ENCODE results near the gene SYN1. TPM values are rescaled to one million over a fixed set of nuclear protein-coding genes. Genes with fewer than 3 reads are reported as not detected.

The SYN1 gene
- polyA plus RNA-seq, 1 donor from 2014 or later: 4.3 TPM

DNA sequence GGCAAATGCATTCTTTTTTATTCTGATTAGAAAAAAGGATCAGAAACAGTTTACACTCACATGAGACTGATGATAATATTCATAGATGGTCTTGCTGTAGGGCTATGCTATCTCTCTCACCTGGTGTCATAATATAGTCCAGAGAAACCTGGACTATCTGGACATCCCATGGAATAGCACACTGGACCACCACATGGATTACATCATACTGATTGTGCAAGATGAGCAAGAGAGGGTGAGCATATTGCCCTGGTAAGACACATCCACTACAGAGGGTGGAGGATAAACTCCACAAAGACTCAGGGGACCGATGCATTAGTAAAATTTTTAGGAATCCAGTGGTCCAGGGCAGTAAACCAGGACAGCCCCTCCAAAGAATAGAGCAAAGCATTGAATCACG lies 8.2 kb downstream of the SYN1 start:
- TF ChIP-seq RAD21 (conservative IDR thresholded peaks at IDR 0.05) (no peak), MXI1 (conservative IDR thresholded peaks at IDR 0.05; ENCODE audit: poor library complexity, severe bottlenecking) (no peak)
- H3K9me3 ChIP-seq (ENCODE audit: low read length): no peaks in the 10 kb centered on the region
- no peak overlapping the region for H3K9ac ChIP-seq (ENCODE audit: low read length)
- no peak overlapping the region for H3K4me2 ChIP-seq (ENCODE audit: low read length)
- H3K27ac ChIP-seq (ENCODE audit: low read length): no peak overlapping the region
- H2AFZ ChIP-seq (ENCODE audit: low read depth, low read length): no peak overlapping the region
- no peaks in the 10 kb centered on the region for H3F3A ChIP-seq (ENCODE audit: insufficient read depth, low read length, poor library complexity, severe bottlenecking)
- H3K4me3 ChIP-seq (ENCODE audit: low read length): no peak overlapping the region
- H4K20me1 ChIP-seq (ENCODE audit: insufficient read depth): no peaks in the 10 kb centered on the region
- H3K27me3 ChIP-seq (ENCODE audit: insufficient read depth, low read depth, low read length): no peaks in the 10 kb centered on the region
- no peaks in the 10 kb centered on the region for H3K36me3 ChIP-seq (ENCODE audit: insufficient read depth, low read length)
- no peaks in the 10 kb centered on the region for H3K79me2 ChIP-seq (replicated peaks; ENCODE audit: insufficient read depth, low read length)
- H3K9me2 ChIP-seq (ENCODE audit: insufficient read depth, low read length): no peaks in the 10 kb centered on the region

DNA sequence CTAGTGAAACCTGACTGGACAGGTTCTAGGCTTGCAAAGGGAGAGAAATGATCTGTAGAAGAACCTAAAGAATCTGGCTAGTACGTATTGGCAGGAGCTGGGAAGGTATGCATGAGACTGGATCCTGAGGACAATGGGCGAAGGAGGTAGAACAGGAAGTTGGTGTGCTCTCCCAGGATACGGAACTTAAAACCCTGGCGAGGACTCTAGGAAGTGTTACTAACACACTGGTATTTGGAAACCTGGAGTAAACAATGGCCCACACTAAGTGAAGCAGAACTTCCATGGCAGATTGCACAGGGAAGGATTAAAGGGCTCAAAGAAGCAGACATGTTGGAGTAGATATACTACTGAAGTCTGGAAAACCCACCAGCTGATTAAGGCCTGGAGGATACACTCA lies 9.1 kb downstream of the SYN1 start:
- TF ChIP-seq POLR2AphosphoS5 (IDR thresholded peaks at IDR 0.05): no peak
- TF ChIP-seq EZH2 (IDR thresholded peaks at IDR 0.05; ENCODE audit: borderline replicate concordance, insufficient read depth, low read length, poor library complexity, severe bottlenecking): no peak
- TF ChIP-seq SMC3 (conservative IDR thresholded peaks at IDR 0.05; ENCODE audit: poor library complexity): no peak
- TF ChIP-seq TAF1 (IDR thresholded peaks at IDR 0.05; ENCODE audit: low read depth): no peak
- no peak for TF ChIP-seq EP300 (conservative IDR thresholded peaks at IDR 0.05; ENCODE audit: poor library complexity, severe bottlenecking)
- TF ChIP-seq MXI1 (conservative IDR thresholded peaks at IDR 0.05; ENCODE audit: poor library complexity, severe bottlenecking): no peak
- TF ChIP-seq, protein P1, sequence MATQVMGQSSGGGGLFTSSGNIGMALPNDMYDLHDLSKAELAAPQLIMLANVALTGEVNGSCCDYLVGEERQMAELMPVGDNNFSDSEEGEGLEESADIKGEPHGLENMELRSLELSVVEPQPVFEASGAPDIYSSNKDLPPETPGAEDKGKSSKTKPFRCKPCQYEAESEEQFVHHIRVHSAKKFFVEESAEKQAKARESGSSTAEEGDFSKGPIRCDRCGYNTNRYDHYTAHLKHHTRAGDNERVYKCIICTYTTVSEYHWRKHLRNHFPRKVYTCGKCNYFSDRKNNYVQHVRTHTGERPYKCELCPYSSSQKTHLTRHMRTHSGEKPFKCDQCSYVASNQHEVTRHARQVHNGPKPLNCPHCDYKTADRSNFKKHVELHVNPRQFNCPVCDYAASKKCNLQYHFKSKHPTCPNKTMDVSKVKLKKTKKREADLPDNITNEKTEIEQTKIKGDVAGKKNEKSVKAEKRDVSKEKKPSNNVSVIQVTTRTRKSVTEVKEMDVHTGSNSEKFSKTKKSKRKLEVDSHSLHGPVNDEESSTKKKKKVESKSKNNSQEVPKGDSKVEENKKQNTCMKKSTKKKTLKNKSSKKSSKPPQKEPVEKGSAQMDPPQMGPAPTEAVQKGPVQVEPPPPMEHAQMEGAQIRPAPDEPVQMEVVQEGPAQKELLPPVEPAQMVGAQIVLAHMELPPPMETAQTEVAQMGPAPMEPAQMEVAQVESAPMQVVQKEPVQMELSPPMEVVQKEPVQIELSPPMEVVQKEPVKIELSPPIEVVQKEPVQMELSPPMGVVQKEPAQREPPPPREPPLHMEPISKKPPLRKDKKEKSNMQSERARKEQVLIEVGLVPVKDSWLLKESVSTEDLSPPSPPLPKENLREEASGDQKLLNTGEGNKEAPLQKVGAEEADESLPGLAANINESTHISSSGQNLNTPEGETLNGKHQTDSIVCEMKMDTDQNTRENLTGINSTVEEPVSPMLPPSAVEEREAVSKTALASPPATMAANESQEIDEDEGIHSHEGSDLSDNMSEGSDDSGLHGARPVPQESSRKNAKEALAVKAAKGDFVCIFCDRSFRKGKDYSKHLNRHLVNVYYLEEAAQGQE (IDR thresholded peaks at IDR 0.05; ENCODE audit: borderline replicate concordance): no peak
- TF ChIP-seq RAD21 (conservative IDR thresholded peaks at IDR 0.05): no peak
- TF ChIP-seq, protein P2, sequence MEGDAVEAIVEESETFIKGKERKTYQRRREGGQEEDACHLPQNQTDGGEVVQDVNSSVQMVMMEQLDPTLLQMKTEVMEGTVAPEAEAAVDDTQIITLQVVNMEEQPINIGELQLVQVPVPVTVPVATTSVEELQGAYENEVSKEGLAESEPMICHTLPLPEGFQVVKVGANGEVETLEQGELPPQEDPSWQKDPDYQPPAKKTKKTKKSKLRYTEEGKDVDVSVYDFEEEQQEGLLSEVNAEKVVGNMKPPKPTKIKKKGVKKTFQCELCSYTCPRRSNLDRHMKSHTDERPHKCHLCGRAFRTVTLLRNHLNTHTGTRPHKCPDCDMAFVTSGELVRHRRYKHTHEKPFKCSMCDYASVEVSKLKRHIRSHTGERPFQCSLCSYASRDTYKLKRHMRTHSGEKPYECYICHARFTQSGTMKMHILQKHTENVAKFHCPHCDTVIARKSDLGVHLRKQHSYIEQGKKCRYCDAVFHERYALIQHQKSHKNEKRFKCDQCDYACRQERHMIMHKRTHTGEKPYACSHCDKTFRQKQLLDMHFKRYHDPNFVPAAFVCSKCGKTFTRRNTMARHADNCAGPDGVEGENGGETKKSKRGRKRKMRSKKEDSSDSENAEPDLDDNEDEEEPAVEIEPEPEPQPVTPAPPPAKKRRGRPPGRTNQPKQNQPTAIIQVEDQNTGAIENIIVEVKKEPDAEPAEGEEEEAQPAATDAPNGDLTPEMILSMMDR (IDR thresholded peaks at IDR 0.05; ENCODE audit: poor library complexity, severe bottlenecking): no peak
- H3K27me3 ChIP-seq (ENCODE audit: insufficient read depth, low read depth, low read length): no peaks in the 10 kb centered on the region
- no peaks in the 10 kb centered on the region for H3K9me3 ChIP-seq (ENCODE audit: low read length)
- H3F3A ChIP-seq (ENCODE audit: insufficient read depth, low read length, poor library complexity, severe bottlenecking): no peaks in the 10 kb centered on the region
- H3K9ac ChIP-seq (ENCODE audit: low read length): no peak overlapping the region
- no peak overlapping the region for H2AFZ ChIP-seq (ENCODE audit: low read depth, low read length)
- no peaks in the 10 kb centered on the region for H4K20me1 ChIP-seq (ENCODE audit: insufficient read depth)
- no peaks in the 10 kb centered on the region for H3K9me2 ChIP-seq (ENCODE audit: insufficient read depth, low read length)
- H3K4me3 ChIP-seq (ENCODE audit: low read length): no peak overlapping the region
- H3K27ac ChIP-seq (ENCODE audit: low read length): no peak overlapping the region
- no peaks in the 10 kb centered on the region for H3K36me3 ChIP-seq (ENCODE audit: insufficient read depth, low read length)
- no peaks in the 10 kb centered on the region for H3K79me2 ChIP-seq (replicated peaks; ENCODE audit: insufficient read depth, low read length)
- no peak overlapping the region for H3K4me2 ChIP-seq (ENCODE audit: low read length)
